ENCODE results near the gene EBF4. TPM values are rescaled to one million over a fixed set of nuclear protein-coding genes. Genes with fewer than 3 reads are reported as not detected.

Gene EBF4
- total and polyA plus RNA-seq, 10 of the 15 experiments (the other 5 are each of a cell fraction or from before 2014, with no cell fraction given), result 0.13 TPM; not detected in 9

DNA sequence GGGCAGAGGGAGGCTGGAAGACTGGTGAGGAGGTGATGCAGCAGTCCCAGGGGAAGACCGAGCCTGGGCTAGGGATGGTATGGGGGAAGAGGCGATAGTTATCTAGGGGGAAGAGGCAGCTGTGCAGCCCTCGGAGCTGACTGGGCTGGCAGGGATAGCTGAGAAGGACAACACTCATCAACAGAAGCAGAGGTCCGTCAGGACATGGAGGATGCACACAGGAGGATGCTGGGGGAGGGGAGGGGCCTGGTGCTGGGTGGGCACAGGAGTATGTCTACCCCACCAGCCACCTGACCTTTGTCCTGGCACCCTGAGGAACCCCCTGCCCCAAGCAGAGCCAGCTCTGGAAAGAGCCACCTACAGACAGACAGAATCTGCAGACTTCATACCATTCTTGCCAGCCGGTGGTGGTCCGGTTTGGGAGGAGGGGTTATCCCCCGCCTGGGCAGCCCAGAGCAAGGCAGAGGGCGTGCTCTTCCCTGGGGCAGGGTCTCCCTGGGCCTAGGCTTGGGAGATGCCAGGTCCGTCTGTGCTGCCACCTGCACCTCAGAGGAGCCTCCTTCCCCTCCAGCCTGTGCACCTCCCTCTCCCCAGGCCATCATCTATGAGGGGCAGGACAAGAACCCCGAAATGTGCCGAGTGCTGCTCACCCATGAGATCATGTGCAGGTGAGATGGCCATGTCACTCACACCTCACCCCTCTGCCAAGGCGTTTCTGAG is 14.9 kb downstream of the EBF4 start:
- WGBS (ENCODE audit: insufficient coverage, insufficient replicate concordance, low lambda C conversion rate, missing lambda C conversion rate), result 21% methylated on average over 12 of the region's 12 CpGs
- FAIRE-seq, result no peak
- Histone ChIP-seq H3K4me2 (ENCODE audit: control insufficient read depth, insufficient read depth) (no peak overlapping the region), H2AFZ (ENCODE audit: control insufficient read depth, low read depth, low read length) (no peak overlapping the region), H3K27me3 (replicated peaks in 1 of 2; ENCODE audit: control insufficient read depth in 2 of 2, insufficient read depth in 2 of 2, low read length in 1 of 2) (peaks cover 0 to 2% of the 10 kb centered on the region in 2 experiments; a peak in 2 of 4 replicates), H3K4me3 (no peak overlapping the region), H3K9ac (ENCODE audit: control insufficient read depth, insufficient read depth, low read length) (no peak overlapping the region), H3K36me3 (ENCODE audit: control insufficient read depth in 2 of 2, insufficient read depth in 2 of 2, low read length in 1 of 2) (no peaks in the 10 kb centered on the region), H3K4me1 (ENCODE audit: control insufficient read depth, insufficient read depth, low read length) (no peaks in the 10 kb centered on the region), H4K20me1 (ENCODE audit: control insufficient read depth, insufficient read depth) (no peaks in the 10 kb centered on the region), H3K9me3 (replicated peaks; ENCODE audit: control insufficient read depth, insufficient read depth, low read length) (no peaks in the 10 kb centered on the region), H3K27ac (ENCODE audit: control insufficient read depth, insufficient read depth) (no peak overlapping the region), H3K79me2 (ENCODE audit: control insufficient read depth, insufficient read depth, low read length) (no peaks in the 10 kb centered on the region)
- no peak for ATAC-seq
- CTCF ChIA-PET, result no interaction called here
- RAD21 ChIA-PET (ENCODE audit: unreplicated experiment), result interaction anchor here (0.8 kb wide), 1 partner anchor 37 kb away, joined by 4 read pairs; no protein-coding TSS in a partner anchor
- TF ChIP-seq ZSCAN29 (IDR thresholded peaks at IDR 0.05), result no peak
- TF ChIP-seq ZNF217 (IDR thresholded peaks at IDR 0.05), result no peak
- no peak for TF ChIP-seq MEF2A (IDR thresholded peaks at IDR 0.05; ENCODE audit: insufficient read depth, low read depth, low read length)
- TF ChIP-seq, protein P1, sequence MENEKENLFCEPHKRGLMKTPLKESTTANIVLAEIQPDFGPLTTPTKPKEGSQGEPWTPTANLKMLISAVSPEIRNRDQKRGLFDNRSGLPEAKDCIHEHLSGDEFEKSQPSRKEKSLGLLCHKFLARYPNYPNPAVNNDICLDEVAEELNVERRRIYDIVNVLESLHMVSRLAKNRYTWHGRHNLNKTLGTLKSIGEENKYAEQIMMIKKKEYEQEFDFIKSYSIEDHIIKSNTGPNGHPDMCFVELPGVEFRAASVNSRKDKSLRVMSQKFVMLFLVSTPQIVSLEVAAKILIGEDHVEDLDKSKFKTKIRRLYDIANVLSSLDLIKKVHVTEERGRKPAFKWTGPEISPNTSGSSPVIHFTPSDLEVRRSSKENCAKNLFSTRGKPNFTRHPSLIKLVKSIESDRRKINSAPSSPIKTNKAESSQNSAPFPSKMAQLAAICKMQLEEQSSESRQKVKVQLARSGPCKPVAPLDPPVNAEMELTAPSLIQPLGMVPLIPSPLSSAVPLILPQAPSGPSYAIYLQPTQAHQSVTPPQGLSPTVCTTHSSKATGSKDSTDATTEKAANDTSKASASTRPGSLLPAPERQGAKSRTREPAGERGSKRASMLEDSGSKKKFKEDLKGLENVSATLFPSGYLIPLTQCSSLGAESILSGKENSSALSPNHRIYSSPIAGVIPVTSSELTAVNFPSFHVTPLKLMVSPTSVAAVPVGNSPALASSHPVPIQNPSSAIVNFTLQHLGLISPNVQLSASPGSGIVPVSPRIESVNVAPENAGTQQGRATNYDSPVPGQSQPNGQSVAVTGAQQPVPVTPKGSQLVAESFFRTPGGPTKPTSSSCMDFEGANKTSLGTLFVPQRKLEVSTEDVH (IDR thresholded peaks at IDR 0.05; ENCODE audit: low read depth, partially characterized antibody), result no peak
- no peak for TF ChIP-seq NR2F1 (conservative IDR thresholded peaks at IDR 0.05)
- no peak for TF ChIP-seq SUPT20H (IDR thresholded peaks at IDR 0.05; ENCODE audit: borderline replicate concordance, control insufficient read depth, low read depth, low read length)
- TF ChIP-seq, protein P2, sequence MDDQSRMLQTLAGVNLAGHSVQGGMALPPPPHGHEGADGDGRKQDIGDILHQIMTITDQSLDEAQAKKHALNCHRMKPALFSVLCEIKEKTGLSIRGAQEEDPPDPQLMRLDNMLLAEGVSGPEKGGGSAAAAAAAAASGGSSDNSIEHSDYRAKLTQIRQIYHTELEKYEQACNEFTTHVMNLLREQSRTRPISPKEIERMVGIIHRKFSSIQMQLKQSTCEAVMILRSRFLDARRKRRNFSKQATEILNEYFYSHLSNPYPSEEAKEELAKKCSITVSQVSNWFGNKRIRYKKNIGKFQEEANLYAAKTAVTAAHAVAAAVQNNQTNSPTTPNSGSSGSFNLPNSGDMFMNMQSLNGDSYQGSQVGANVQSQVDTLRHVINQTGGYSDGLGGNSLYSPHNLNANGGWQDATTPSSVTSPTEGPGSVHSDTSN (IDR thresholded peaks at IDR 0.05; ENCODE audit: insufficient replicate concordance, low read depth, low read length), result no peak
- TF ChIP-seq, protein P3, sequence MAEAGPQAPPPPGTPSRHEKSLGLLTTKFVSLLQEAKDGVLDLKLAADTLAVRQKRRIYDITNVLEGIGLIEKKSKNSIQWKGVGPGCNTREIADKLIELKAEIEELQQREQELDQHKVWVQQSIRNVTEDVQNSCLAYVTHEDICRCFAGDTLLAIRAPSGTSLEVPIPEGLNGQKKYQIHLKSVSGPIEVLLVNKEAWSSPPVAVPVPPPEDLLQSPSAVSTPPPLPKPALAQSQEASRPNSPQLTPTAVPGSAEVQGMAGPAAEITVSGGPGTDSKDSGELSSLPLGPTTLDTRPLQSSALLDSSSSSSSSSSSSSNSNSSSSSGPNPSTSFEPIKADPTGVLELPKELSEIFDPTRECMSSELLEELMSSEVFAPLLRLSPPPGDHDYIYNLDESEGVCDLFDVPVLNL (IDR thresholded peaks at IDR 0.05; ENCODE audit: low read depth, low read length), result no peak
- no peak for TF ChIP-seq RAD21 (IDR thresholded peaks at IDR 0.05; ENCODE audit: insufficient read depth, low read depth, low read length)
- TF ChIP-seq, protein P4, sequence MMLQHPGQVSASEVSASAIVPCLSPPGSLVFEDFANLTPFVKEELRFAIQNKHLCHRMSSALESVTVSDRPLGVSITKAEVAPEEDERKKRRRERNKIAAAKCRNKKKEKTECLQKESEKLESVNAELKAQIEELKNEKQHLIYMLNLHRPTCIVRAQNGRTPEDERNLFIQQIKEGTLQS (IDR thresholded peaks at IDR 0.05; ENCODE audit: borderline replicate concordance, extremely low read depth, low read depth, low read length), result no peak
- POLR2A ChIA-PET, result no interaction called here
- no peak for DNase-seq (ENCODE audit: low read depth, low spot score)
- SMC1A ChIA-PET (ENCODE audit: uncharacterized antibody, unreplicated experiment), result no interaction called here
- no TSS peak for BruUV-seq (replicated peaks)
- intact Hi-C loops (cut with micrococcal nuclease; ENCODE audit: unreplicated experiment), result no loop called here
- in situ Hi-C loops (cut with MboI), result no loop called here

Measured in GM12878 (cell line).